B cell (primary cell): ENCODE measurements around the gene TAF1C. TPM values are rescaled to one million over a fixed set of nuclear protein-coding genes. Genes with fewer than 3 reads are reported as not detected.

Source experiments
- ATAC-seq: fragments of 200-7000 bp; cut with Tn5 transposase; one replicate; pipeline ENCODE4 v1.10.0; 2021; ENCODE audit warnings: low read depth, mild to moderate bottlenecking, moderate number of reproducible peaks, moderate library complexity
- CTCF ChIA-PET: fragments of 350-600 bp; sonication (Branson Sonifier 250); formaldehyde crosslinking; loops from one replicate; lab custom pipeline; 2021; ENCODE audit warnings: antibody characterized with exemption, inconsistent platforms; lab: Charles Lee
- POLR2A ChIA-PET: fragments of 350-600 bp; sonication (Branson Sonifier 250); formaldehyde crosslinking; loops from one replicate; lab custom pipeline; 2021; ENCODE audit warnings: antibody characterized with exemption; lab: Charles Lee
- DNase-seq: peaks from one replicate; pipeline ENCODE4 v3.0.0; 2013
- H2AFZ ChIP-seq: 2 replicates; pipeline ENCODE4 v1.6.1; 2012; ENCODE audit warnings: mild to moderate bottlenecking, low read depth, low read length; ENCODE audit not compliant: insufficient read depth, poor library complexity, severe bottlenecking
- H3K27ac ChIP-seq, 2 donors: 1 replicate in 1 of 2; 2 replicates in 1 of 2; pipeline ENCODE4 v1.5.1; 2012 to 2013; ENCODE audit warnings: low read length in 2 of 2, mild to moderate bottlenecking in 2 of 2, moderate library complexity in 1 of 2
- H3K27me3 ChIP-seq, 4 experiments: fragments of 200-600 bp in 1 of 4; sonication (generic) in 1 of 4; replicated peaks in 1 of 4; 1 replicate in 2 of 4; 2 replicates in 2 of 4; pipeline versions ENCODE4 v1.6.1 to v1.7.0; 2013 to 2016; ENCODE audit warnings: low read length in 3 of 4, mild to moderate bottlenecking in 2 of 4, mixed read lengths in 1 of 4, moderate library complexity in 1 of 4; ENCODE audit not compliant: insufficient read depth in 4 of 4, control insufficient read depth in 3 of 4; ENCODE audit errors: control extremely low read depth in 1 of 4
- H3K36me3 ChIP-seq, 2 experiments: replicated peaks in 1 of 2; 1 replicate in 1 of 2; 2 replicates in 1 of 2; pipeline versions ENCODE4 v1.6.1 to v1.7.1; 2013; ENCODE audit warnings: low read length in 1 of 2; ENCODE audit not compliant: insufficient read depth in 2 of 2, control insufficient read depth in 1 of 2; ENCODE audit errors: control extremely low read depth in 1 of 2, extremely low read depth in 1 of 2
- H3K4me1 ChIP-seq, 2 donors: fragments of 200-600 bp in 1 of 2; sonication (generic) in 1 of 2; 1 replicate in 1 of 2; 2 replicates in 1 of 2; pipeline versions ENCODE4 v1.5.1 to v1.6.1; 2013 to 2017; ENCODE audit warnings: low read length in 2 of 2; ENCODE audit not compliant: control insufficient read depth in 2 of 2, insufficient read depth in 2 of 2
- H3K4me2 ChIP-seq: replicated peaks from 2 replicates; pipeline ENCODE3; 2012; ENCODE audit warnings: mild to moderate bottlenecking, low read depth, low read length; ENCODE audit not compliant: poor library complexity, severe bottlenecking
- H3K4me3 ChIP-seq, 5 experiments: fragments of 200-600 bp in 1 of 5; sonication (generic) in 1 of 5; 1 replicate in 3 of 5; 2 replicates in 2 of 5; pipeline versions ENCODE4 v1.5.1 to v1.7.0; 2011 to 2016; ENCODE audit warnings: low read length in 4 of 5, mild to moderate bottlenecking in 4 of 5, low read depth in 2 of 5, control low read depth in 1 of 5, moderate library complexity in 1 of 5; ENCODE audit not compliant: insufficient read depth in 1 of 5; ENCODE audit errors: control extremely low read depth in 1 of 5, extremely low read depth in 1 of 5
- H3K79me2 ChIP-seq: fragments of 200-600 bp; sonication (generic); one replicate; pipeline ENCODE4 v1.6.0; 2016; ENCODE audit warnings: low read length; ENCODE audit not compliant: control insufficient read depth, insufficient read depth
- H3K9ac ChIP-seq: fragments of 200-600 bp; sonication (generic); 2 replicates; pipeline ENCODE4 v1.6.1; 2017; ENCODE audit warnings: mild to moderate bottlenecking, low read length, moderate library complexity
- H3K9me3 ChIP-seq, 3 donors: one replicate each; pipeline versions ENCODE4 v1.6.1 to v1.7.1; 2013; ENCODE audit warnings: low read length in 2 of 3; ENCODE audit not compliant: control insufficient read depth in 2 of 3, insufficient read depth in 1 of 3; ENCODE audit errors: control extremely low read depth in 1 of 3
- H4K20me1 ChIP-seq: 2 replicates; pipeline ENCODE4 v1.6.0; 2012; ENCODE audit warnings: mild to moderate bottlenecking, low read length; ENCODE audit not compliant: insufficient read depth, control insufficient read depth, poor library complexity, severe bottlenecking
- H3K27ac Mint-ChIP-seq: one replicate; pipeline ENCODE4 v1.8.0; 2021; ENCODE audit warnings: mixed read lengths
- H3K27me3 Mint-ChIP-seq: one replicate; pipeline ENCODE4 v1.8.0; 2021; ENCODE audit warnings: mixed read lengths
- H3K4me1 Mint-ChIP-seq: one replicate; pipeline ENCODE4 v1.8.0; 2021; ENCODE audit warnings: mixed read lengths
- H3K4me3 Mint-ChIP-seq: one replicate; pipeline ENCODE4 v1.8.0; 2021; ENCODE audit warnings: mixed read lengths
- H3K9me3 Mint-ChIP-seq: one replicate; pipeline ENCODE4 v1.8.0; 2022; ENCODE audit warnings: mixed read lengths; ENCODE audit not compliant: insufficient read depth
- EZH2 ChIP-seq: IDR thresholded peaks from 2 replicates; pipeline ENCODE4 v1.6.1; 2012; ENCODE audit warnings: borderline replicate concordance, low read depth, mild to moderate bottlenecking, moderate library complexity, low read length; ENCODE audit not compliant: insufficient read depth, poor library complexity, severe bottlenecking
- WGBS: methylation state at CpG from one replicate; pipeline ENCODE4 v1.1.5; 2013; ENCODE audit warnings: missing lambda C conversion rate; ENCODE audit not compliant: insufficient coverage; 5-methylcytosine and 5-hydroxymethylcytosine counted together
- intact Hi-C: fragments of 100-400 bp; cut with micrococcal nuclease; formaldehyde crosslinking; loops from one replicate; pipeline ENCODE4 v1.10.0; 2022
- polyA plus RNA-seq: library from polyadenylated mRNA; depleted of rRNA; stranded (reverse); fragments of >200 nt; gene quantifications from 2 replicates; pipeline ENCODE4 v1.2.3, GENCODE V29; 2012
- total RNA-seq, 2 donors: library from RNA; stranded (reverse); fragments of 120-200 nt in 1 of 2; gene quantifications; 1 replicate in 1 of 2; 2 replicates in 1 of 2; pipeline versions ENCODE4 v1.2.3 to v1.2.4, GENCODE V29; 2013 to 2022
- TF ChIP-seq, protein P1 (sequence below): fragments of 200-600 bp; IDR thresholded peaks from one replicate; pipeline ENCODE4 v1.8.0; 2022; ENCODE audit warnings: antibody characterized with exemption, mild to moderate bottlenecking

TAF1C gene
- total and polyA plus RNA-seq, 2 donors (not counting 1 experiment from before 2014, with no cell fraction given) = 115 to 125 TPM

- no peak for DNase-seq
- Histone ChIP-seq H3K9ac (no peak overlapping the region), H3K27me3 (peaks cover 0 to 2% (median 0%) of the 10 kb centered on the region in 4 experiments), H3K36me3 (no peaks in the 10 kb centered on the region), H3K27ac (no peak overlapping the region), H4K20me1 (peaks cover 10% of the 10 kb centered on the region), H3K4me3 (no peak overlapping the region), H2AFZ (no peak overlapping the region), H3K9me3 (no peaks in the 10 kb centered on the region), H3K79me2 (peaks cover 60% of the 10 kb centered on the region), H3K4me2 (no peak overlapping the region), H3K4me1 (peaks cover 3 to 14% of the 10 kb centered on the region in 2 donors)
- Mint-ChIP-seq H3K4me3 (peak overlapping the region; percentile 96), H3K27ac (no peak overlapping the region), H3K9me3 (no peaks in the 10 kb centered on the region), H3K27me3 (peaks cover 10% of the 10 kb centered on the region), H3K4me1 (peaks cover 14% of the 10 kb centered on the region)
- ATAC-seq = no peak
- POLR2A ChIA-PET = no interaction called here
- no CpG with 5 or more reads among the region's 1 CpG for WGBS
- no peak for TF ChIP-seq EZH2
- TF ChIP-seq, protein P1, sequence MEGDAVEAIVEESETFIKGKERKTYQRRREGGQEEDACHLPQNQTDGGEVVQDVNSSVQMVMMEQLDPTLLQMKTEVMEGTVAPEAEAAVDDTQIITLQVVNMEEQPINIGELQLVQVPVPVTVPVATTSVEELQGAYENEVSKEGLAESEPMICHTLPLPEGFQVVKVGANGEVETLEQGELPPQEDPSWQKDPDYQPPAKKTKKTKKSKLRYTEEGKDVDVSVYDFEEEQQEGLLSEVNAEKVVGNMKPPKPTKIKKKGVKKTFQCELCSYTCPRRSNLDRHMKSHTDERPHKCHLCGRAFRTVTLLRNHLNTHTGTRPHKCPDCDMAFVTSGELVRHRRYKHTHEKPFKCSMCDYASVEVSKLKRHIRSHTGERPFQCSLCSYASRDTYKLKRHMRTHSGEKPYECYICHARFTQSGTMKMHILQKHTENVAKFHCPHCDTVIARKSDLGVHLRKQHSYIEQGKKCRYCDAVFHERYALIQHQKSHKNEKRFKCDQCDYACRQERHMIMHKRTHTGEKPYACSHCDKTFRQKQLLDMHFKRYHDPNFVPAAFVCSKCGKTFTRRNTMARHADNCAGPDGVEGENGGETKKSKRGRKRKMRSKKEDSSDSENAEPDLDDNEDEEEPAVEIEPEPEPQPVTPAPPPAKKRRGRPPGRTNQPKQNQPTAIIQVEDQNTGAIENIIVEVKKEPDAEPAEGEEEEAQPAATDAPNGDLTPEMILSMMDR = no peak
- CTCF ChIA-PET = interaction anchor here (2.1 kb wide), 1 partner anchor 10 kb away, joined by 6 read pairs; no protein-coding TSS in a partner anchor
- intact Hi-C loops = loop anchor here (5.0 kb wide), 2 partner anchors 56 to 884 kb away; partner anchors contain the start of gene KIAA0513
Measured at GRCh38 chr16:84143081-84143480, 43.8 kb downstream of the TAF1C start.

DNA sequence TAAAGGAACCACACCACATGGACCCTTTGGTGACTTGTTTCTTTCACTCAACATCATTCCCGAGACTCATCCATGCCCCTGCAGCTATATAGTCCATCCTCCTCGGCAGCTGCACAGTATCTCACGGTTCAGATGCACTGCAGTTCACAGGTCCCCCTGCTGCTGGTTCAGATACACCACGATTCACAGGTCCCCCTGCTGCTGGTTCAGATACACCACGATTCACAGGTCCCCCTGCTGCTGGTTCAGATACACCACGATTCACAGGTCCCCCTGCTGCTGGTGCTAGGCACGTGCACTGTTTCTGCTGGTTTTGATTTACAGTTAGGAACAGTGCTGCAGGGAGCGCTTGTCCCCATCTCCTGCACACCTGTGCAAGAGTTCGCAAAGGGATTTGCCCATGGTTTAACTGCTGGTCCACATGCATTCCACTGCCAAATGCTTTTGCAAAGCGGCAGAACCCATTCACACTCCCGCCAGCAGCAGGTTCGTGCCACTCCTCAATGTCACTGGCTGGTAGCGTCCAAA, 45.6 kb downstream of the TAF1C start:
- Histone ChIP-seq H2AFZ (no peak overlapping the region), H3K4me2 (no peak overlapping the region), H3K79me2 (peaks cover 79% of the 10 kb centered on the region), H3K27ac (no peak overlapping the region), H3K9ac (no peak overlapping the region), H3K27me3 (peaks cover 0 to 2% (median 0%) of the 10 kb centered on the region in 4 experiments), H3K4me1 (peaks cover 3 to 14% of the 10 kb centered on the region in 2 donors), H4K20me1 (peaks cover 21% of the 10 kb centered on the region), H3K36me3 (no peaks in the 10 kb centered on the region), H3K4me3 (no peak overlapping the region), H3K9me3 (no peaks in the 10 kb centered on the region)
- 64% methylated on average over 12 of the region's 13 CpGs for WGBS
- ATAC-seq (no peak), DNase-seq (no peak)
- Mint-ChIP-seq H3K4me1 (peaks cover 14% of the 10 kb centered on the region), H3K4me3 (no peak overlapping the region), H3K9me3 (no peaks in the 10 kb centered on the region), H3K27me3 (no peaks in the 10 kb centered on the region), H3K27ac (no peak overlapping the region)
- no peak for TF ChIP-seq EZH2
- TF ChIP-seq, protein P1 = peak; percentile 23
- POLR2A ChIA-PET = no interaction called here
- CTCF ChIA-PET = interaction anchor here (1.6 to 1.7 kb wide), 2 partner anchors 24 to 46 kb away, joined by 6 to 7 read pairs; partner anchors contain the start of genes MBTPS1 and TAF1C
- intact Hi-C loops = loop anchor here (5.0 kb wide), 2 partner anchors 54 to 886 kb away; partner anchors contain the start of gene KIAA0513
